GM21381 (cell line): ENCODE data around the gene SBK1.

Source experiments
- ATAC-seq: cut with Tn5 transposase; IDR thresholded peaks from one replicate; pipeline ENCODE4 v1.9.1; 2021; ENCODE audit warnings: mild to moderate bottlenecking, moderate library complexity; ENCODE audit not compliant: unreplicated experiment

SBK1 gene

DNA sequence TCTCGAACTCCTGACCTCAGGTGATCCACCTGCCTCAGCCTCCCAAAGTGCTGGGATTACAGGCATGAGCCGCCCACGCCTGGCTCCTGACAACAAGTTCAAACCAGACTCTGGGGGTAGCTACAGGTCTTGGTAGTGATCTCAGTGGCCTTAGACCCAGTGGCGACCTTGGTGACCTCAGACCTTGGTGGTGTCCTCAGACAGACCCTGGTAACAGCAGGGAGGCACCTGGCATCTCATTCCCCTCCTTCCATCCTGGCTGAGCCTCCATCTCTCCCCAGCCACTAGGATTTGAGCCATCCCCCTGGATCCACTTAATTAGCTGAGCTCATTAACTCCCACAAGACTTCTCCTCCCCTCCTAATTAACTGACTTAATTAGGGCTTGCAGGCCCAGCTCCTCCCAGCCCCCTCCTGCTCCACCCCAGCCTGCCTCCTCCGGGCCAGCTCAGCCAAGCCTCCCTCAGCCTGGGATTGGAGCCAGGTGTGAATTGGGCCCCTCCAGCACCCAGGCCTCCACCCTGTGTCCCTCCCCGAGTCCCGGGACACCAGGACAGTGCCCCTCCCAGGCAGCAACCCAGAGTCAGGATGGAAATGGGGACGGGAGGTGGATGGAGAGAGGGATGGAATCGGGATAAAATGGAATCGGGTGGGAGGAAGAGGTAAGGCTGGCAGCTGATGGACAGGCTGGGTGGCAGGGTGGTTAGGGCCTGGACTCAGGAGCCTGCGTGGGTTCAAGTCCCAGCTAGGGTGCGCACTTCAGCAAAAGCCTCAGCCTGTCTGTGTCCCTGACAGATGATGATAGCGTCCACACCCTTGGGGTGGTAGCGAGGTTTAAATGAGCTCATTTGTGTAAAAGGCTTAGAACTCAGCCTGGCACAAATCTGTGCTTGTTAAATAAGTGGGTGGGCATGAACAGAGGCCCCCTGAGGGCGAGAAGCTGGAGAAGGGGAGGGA, 11.2 kb upstream of the SBK1 start:
- no peak for ATAC-seq

DNA sequence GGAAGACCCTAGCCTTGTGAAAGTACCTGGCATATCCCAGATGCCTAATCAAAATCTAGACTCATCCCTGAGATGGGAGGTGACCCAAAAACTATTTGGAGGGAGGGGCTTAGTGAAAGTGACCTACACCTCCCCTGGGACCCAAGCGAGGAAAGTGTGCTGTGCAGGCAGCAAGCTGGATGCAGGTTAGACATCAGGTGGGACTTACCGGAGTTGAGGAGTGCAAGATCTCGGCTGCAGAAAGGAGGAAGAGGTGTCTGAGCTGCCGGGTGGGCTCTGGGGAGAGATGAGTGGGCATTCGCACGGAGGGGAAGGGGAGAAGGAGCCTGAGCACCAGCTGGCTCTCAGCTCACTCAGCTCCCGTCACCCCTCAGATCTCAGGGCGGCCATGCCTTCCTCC, 10.3 kb upstream of the SBK1 start:
- no peak for ATAC-seq

DNA sequence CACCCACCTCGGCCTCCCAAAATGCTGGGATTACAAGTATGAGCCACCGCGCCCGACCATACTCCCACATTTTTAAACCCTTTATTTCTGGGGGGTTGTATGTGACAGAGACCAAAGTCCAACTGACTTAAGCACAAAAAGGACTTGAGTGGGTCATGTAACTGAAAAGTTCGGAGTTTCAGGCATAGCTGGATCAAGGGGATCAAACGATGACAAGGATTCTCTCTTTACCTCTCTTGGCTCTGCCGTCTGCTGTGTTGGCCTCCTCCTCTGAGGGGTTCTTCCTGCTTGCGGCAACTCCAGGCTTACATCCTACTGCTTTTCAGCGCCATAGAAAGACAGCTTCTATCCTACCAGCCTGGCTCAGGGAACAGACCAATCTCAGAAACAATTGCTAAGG, 9.2 kb upstream of the SBK1 start:
- no peak for ATAC-seq

DNA sequence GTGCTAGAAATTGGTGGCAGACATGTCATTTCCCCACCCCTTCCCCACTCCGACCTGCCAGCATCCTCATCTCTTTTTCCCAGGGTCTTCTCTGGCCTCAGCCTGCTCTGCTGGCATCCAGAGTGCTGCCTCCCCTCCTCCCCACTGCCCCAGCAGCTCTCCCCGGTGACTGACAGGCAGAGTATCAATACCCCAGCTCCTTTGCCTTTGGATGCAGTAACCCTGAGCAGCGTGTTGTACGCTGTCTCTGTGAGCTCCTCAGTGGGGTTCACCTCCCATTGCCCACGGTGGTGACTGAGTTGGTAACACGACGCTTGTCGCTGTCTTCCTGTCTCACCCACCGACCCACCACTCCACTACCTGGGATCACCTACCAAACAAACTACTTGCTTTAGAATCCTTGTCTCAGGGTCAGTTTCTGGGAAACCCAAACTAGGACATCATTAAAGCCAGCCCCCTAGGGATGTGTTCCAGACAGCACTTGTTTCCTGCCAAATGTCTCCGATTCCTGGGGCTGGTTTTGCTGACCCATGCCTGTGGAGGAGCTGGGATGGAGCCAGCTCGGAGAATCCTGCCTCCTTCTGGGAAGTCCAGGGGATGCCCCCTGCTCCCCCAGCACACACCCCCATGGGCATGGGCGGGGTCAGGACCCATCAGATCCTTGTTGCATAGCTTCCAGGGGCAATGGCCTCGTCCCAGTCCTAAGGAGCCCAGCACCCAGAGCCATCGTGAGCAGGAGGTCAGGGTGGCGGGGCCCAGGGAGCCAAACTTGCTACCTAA, 8.3 kb upstream of the SBK1 start:
- no peak for ATAC-seq

DNA sequence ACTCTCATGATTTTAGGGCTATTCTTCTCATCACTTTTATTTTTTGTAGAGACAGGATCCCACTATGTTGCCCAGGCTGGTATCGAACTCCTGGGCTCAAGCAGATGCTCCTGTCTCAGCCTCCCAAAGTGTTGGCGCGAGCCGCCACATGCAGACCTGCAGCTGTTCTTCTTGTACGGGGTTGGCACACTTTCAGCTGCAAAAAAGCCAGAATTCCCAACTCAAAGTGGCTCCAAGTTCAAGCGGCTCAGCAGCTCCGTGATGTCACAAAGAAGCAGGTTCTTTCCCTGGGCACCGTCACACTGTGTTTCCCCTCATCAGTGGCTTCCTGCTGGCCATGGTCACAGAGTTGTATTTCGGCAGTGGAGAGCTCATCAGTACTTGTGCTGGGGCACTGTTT, 6.7 kb upstream of the SBK1 start:
- ATAC-seq = no peak

DNA sequence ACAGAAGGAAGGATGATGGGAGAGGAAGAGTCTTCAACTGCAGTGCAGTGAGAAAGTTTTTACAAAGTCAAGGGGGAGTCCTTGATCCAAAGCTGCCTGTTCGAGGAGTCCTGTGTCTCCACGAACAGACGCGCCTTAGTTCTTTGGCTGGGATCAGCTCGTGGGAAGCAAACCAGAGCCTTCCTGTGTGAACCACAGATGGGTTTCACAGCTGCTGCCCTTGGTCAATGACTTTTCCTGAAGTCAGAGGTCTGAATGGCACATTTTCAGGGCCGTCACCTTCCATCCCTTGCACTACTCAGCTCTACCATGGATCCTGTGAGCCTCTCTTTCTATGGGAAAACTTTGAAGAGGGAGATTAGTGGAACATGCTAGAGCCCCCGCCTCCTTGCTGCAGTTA, 4.2 kb upstream of the SBK1 start:
- no peak for ATAC-seq

DNA sequence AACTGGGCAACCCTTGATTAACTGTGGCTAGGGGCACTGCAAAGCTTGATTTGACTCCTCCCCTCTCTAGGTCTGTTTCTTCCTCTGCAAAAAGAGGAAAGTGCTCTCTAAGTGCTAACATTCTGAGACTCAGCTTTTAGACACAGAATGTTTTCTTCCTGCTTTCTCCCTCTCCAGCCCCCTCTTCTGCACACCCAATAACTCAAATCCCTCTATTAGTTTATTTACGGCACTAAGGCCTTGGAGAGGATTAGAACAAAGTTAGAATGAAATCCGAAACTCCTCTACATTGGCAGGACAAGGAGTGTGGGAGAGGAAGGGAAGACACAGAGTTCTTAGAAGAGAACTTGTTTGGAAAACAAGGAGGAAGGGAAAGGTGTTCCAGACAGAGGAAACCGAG, 3.3 kb upstream of the SBK1 start:
- ATAC-seq = no peak

DNA sequence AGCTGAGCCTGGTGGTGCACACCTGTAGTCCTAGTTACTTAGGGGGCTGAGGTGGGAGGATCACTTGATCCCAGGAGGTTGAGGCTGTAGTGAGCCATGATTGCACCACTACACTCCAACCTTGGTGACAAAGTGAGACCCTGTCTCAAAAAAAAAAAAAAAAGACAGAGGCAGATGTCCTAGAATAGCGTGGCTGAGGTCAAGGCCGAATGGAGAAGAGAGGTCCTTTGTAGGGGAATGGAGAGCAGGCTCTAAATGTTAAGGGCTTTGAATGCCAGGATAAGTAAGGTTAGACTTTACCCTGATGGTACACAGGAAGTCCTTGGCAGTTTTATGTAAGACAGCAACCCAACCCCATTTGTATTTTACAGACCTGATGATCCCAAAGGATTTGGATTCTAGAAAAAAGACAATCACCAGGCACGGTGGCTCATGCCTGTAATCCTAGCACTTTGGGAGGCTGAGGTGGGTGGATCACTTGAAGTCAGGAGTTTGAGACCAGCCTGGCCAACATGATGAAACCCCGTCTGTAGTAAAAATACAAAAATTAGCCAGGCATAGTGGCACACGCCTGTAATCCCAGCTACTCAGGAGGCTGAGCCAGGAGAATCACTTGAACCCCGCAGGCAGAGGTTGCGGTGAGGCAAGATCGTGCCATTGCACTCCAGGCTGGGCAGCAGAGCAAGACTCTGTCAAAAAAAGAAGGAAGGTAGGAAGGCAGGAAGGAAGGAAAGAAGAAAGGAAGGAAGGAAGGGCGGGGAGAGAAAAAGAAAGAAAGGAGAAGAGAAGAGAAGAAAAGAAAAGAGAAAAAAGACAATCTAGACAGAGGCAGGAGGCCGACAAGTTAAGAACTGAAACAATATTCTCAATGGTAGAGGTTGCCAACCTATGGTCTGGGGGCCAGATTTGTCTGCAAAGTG, 2.1 kb upstream of the SBK1 start:
- no peak for ATAC-seq

DNA sequence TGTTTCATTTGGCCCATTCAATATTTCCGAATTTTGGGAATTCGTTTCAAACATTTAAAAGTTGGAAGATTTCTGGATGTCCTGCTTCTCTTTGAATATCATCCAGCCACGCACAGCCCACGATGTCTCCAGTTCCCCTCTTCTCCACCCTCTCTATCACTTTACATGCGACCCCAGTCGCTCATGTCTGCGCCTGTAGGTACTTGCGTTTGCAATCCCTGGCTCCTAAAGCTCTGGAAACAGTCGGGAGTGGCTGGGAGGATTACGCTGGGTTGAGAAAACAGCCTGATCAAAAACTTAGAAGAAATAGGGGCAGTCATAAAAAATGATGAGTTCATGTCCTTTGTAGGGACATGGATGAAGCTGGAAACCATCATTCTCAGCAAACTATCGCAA, 1.5 kb upstream of the SBK1 start:
- ATAC-seq = no peak

DNA sequence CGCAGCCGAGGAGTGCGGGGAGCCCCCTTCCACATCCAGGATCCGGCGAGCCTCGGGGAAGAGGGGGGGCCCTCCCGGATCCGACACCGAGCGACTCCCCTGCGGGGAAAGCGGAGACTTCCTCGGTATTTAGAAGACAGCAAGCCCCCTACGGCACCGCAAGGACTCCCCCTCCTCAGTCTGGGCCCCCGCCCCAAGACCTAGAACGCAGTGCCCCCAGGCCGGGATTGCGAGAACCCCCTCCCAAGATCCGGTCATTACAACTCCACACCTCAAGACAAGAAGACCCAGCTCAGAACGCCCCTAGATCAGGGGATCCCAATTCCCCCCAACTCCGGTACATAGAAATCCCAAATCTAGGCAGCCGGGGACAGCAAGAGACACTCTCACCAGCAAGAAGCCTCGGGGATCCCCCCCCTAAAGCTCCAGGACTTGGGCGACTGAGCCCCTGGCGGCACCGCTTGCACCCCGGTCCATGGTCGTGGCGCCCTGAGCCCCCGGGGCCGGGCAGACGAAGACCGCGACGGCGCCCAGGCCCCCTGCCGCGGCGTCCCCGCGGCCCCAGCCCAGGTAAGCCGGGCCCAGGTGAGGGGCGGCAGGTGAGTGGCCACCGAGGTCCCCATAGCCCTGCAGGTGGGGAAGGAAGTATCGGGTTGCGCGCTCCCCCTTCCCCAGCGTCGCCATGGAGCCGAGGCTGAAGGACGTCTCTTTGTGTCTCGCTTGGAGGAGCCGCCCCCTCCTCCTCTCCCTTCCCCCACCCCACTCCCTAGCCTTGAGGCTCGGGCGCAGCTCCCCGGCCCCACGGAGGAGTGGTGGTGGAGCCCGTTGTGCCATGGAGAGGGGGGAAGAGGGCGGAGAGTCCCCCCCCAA, 641 bp downstream of the SBK1 start:
- no peak for ATAC-seq

DNA sequence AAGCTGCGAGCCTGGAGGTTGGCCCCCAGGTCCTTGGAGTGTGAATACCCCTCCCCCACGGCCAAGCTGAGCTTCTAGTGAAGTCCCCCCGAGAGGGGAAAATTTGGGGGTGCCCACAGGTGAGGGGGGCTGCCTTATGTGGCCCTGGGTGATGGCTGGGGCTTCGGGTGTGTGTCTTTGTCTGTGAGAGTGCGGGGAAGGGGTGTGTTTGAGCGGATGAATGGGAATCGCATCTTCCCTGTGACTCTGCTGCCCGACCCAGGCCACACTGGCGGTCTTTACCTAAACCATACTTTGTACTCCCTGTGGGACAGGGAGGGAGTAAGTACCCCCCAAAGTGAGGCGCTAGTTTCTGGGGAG, 1.3 kb downstream of the SBK1 start:
- no peak for ATAC-seq

DNA sequence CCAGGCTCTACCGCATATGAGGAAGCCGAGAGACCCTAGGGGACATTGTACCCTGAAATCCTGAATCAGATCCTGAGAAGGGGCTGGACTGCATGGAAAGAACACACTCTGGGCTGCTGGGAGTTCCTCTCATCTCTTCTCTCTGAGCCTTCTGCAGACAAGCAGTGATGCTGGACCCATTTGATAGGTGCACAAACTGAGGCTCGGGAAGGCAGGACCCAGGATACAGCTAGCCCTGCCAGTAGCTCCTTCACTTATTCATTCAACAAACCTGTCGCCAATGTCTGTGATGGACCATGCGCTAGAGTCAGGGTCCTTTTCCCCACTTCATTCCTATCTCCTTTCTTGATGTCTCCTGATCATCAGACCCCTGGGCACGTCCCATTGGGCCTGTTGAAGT, 1.9 kb downstream of the SBK1 start:
- no peak for ATAC-seq

DNA sequence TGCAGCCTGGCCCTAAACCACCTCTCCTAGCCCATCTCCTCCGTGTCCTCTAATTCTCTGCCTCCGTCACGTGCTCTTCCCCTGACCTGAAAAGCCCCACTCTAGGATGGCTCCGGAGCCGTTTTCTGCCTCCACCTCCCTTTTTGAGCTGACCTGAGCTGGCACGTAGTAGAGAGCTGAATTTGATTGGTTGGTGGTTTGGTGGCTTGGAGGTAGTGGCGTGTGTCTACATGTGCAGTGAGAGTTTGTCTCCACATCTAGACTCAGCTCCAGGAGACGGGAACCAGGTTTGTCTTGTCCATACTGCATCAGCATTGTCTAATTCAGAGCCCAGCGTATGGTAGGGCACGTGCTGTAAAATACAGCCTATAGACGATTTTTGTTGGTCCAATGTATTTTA, 3.0 kb downstream of the SBK1 start:
- no peak for ATAC-seq

DNA sequence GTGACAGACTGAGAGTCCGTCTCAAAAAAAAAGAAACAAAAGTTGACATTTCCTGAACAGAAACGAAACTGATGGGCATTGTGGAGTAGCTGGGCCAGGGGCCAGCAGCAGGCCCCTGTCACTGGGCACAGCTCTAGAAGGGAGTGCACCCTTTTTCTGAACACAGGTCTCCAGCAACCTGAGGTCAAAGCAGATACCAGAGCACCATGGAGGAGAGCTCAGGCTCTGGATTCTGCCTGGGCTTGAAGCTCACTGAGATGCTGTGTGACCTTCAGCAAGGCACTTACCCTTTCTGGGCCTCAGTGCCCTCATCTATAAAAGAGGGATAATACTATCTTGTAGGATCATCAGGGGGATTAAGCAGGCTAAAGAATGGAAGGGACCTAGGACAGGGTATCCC, 5.0 kb downstream of the SBK1 start:
- no peak for ATAC-seq

DNA sequence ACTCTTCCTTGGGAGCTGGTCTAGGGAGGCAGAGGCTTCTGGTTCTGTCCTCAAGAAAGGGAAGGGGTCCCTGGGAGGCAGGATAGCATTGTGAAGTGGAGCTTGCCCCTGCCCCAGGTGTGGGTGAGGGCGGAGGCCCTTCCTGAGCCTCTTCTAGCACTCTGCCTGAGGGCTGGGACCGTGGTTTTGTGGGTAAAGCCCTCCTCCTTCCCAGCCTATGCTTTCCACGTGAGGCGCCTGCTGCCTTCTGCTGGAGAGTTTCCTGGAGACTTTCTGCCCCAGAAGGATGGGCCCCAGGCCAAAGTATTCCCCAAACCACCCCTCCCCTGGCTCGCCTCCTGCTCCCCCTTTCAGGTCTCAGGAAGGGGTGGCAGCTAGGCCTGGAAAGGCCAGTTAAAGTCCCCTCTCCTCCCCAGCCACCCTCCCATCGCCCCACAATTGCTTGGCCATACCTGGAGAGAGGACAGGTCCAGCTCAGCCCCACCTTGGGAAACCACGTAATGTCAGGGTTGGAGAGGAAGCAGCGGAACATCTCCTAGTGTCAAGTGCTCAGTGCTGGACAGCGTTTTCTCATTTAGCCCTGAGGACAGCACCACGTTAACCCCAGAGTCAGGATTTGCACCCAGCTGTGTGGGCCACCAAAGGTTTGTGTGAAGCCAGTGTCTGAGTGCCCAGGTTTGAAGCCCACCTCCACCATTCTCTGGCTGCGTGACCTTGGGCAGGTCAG, 5.6 kb downstream of the SBK1 start:
- ATAC-seq = no peak

DNA sequence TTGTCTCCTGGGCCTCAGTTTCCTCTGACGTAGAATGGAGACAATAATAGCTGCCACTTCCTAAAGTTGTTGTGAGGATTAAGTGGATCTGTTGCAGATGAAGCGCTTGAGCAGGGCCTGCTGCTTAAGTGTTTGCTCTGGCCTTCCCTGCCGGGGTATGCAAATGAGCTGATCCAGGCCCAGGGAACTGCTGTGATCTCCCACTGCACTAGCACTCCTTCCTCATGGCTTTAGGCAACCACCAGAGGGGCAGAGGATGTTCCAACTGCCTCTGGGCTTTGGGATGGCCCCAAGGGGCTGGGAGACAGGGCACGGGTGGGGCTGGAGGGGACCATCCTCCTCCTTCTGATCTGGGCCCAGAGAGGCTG, 6.2 kb downstream of the SBK1 start:
- no peak for ATAC-seq

DNA sequence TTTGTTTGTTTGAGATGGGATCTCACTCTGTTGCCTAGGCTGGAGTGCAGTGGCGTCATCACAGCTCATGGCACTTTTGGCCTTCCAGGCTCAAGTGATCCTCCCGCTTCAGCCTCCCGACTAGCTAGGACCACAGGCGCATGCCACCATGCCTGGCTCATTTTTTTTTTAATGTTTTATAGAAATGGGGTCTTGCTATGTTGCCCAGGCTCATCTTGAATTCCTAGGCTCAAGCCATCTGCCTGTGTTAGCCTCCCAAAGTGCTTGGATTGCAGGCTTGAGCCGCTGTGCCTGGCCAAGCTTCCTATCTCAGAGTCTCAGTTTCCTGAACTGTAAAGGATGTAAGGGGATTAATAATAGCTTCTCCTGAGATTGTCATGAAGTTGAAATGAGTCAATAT, 8.0 kb downstream of the SBK1 start:
- ATAC-seq = no peak

DNA sequence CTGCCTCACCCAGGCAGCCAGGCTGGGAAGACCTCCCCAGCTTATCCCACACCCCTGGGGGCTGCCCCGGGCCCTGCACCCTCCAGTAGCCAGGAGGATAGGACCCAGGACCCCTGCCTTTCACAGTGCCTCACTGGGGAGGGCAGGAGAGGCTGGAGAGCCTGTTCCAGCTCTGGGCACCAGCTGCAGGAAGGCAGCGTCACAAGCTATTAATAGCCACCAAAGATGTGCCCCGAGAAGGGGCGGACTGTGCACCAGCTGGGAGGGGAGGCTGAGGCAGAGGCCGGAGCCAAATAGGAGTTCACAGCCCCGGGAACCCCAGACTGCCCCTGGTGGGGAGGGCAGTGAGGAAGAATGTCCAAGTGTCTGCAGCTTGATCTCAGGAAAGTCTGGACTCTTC, 8.8 kb downstream of the SBK1 start:
- no peak for ATAC-seq

DNA sequence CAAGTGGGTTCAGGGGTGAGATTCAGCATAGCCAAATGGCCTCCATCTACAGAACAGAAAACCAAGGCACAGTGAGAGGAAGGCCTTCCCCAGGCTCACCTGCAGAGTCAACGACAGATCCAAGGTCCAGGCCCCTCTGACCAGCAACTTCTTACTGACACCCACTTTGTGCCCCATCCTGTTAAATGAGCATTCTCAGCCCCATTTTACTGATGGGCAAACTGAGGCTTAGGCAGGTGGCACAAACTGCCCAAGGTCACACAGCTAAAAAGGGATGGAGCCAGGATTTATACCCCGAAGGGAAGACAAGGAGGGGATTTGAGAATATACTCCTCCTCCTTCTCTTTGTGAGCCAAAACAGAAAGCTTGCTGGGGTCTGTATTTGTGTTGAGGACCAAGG, 9.3 kb downstream of the SBK1 start:
- no peak for ATAC-seq

DNA sequence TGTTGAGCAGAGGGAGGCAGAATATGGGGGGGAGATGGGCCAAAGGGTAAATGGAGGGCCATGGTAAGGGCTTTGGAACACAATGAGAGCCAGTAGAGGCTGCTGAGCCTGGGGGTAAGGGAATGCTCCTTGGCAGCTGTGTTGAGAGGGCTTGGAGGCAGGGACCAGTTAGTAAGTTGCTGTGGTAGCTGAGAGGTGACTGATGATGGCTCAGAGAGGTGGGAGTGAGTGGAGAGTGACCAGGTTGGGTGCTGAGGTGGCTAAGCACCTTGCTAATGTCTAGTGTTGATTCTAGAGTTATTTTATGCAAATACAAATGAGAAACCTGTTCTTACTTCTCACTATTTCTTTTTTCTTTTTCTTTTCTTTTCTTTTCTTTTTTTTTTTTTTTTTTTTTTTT, 10.8 kb downstream of the SBK1 start:
- ATAC-seq = no peak
